ENCODE results near the gene TMED4. TPM values are rescaled to one million over a fixed set of nuclear protein-coding genes. Genes with fewer than 3 reads are reported as not detected.

TMED4 gene
- total and polyA plus RNA-seq, 2 experiments from 2014 or later = 43.5 to 98.5 TPM

- no peaks in the 10 kb centered on the region for H3K9me3 Mint-ChIP-seq
- DNase-seq (ENCODE audit: low spot score) (no peak), ATAC-seq (peak; percentile 55)
- no peaks in the 10 kb centered on the region for H3K79me2 ChIP-seq (replicated peaks; ENCODE audit: insufficient read depth)
- no peaks in the 10 kb centered on the region for H3F3A ChIP-seq (replicated peaks; ENCODE audit: low read depth)
- H3K27me3 Mint-ChIP-seq (ENCODE audit: insufficient read depth, low read depth, poor library complexity) = peaks cover 13% of the 10 kb centered on the region
- no peaks in the 10 kb centered on the region for H4K20me1 ChIP-seq (replicated peaks; ENCODE audit: insufficient read depth)
- no peak within 1 kb of the TSS for H3K27ac ChIP-seq (ENCODE audit: low read depth)
- no peak within 1 kb of the TSS for H3K4me3 Mint-ChIP-seq
- TF ChIP-seq STAT1 (IDR thresholded peaks at IDR 0.05; ENCODE audit: unreplicated experiment) (no peak), ETS1 (IDR thresholded peaks at IDR 0.05) (no peak), POLR2AphosphoS5 (IDR thresholded peaks at IDR 0.05; ENCODE audit: low read depth) (no peak), REST (IDR thresholded peaks at IDR 0.05; ENCODE audit: unreplicated experiment) (no peak), ZNF114 (CRISPR knock-in tag; IDR thresholded peaks at IDR 0.05) (no peak), NANOG (IDR thresholded peaks at IDR 0.05; ENCODE audit: borderline replicate concordance) (no peak), EZH2phosphoT487 (IDR thresholded peaks at IDR 0.05; ENCODE audit: unreplicated experiment) (no peak), JUNB (IDR thresholded peaks at IDR 0.05; ENCODE audit: unreplicated experiment) (no peak), ZNF462 (CRISPR knock-in tag; IDR thresholded peaks at IDR 0.05) (no peak), EZH2 (IDR thresholded peaks at IDR 0.05; ENCODE audit: low read depth, unreplicated experiment) (no peak), CTCF (conservative IDR thresholded peaks at IDR 0.05; ENCODE audit: low read depth in 2 of 2) (no peak), CREB1 (CRISPR knock-in tag; IDR thresholded peaks at IDR 0.05; ENCODE audit: low read depth) (no peak), ZNF331 (CRISPR knock-in tag; IDR thresholded peaks at IDR 0.05; ENCODE audit: low read depth) (no peak)
- no peak within 1 kb of the TSS for H2AFZ ChIP-seq
- H3K4me3 ChIP-seq = no peak within 1 kb of the TSS
- no peaks in the 10 kb centered on the region; the same call in 1 of the 3 replicates for H3K4me1 Mint-ChIP-seq
- no peaks in the 10 kb centered on the region for H3K36me3 Mint-ChIP-seq (ENCODE audit: low read depth)
- H3K36me3 ChIP-seq (ENCODE audit: insufficient read depth) = no peaks in the 10 kb centered on the region
- H3K4me1 ChIP-seq (ENCODE audit: insufficient read depth) = no peaks in the 10 kb centered on the region
- no peaks in the 10 kb centered on the region for H3K27me3 ChIP-seq (ENCODE audit: insufficient read depth)
- no peak within 1 kb of the TSS for H3K4me2 ChIP-seq
- no peak within 1 kb of the TSS for H3K27ac Mint-ChIP-seq
- no peaks in the 10 kb centered on the region for H3K9me2 ChIP-seq (ENCODE audit: insufficient read depth)
Observed at GRCh38 chr7:44541028-44541869, 40.8 kb downstream of the TMED4 start, which contains the start of gene NPC1L1. Gene NPC1L1, minus strand, starts transcription at chr7:44541330. Its CDS starts 71 bp downstream, at chr7:44541259.
